ENCODE measurements around the gene BRD3OS. TPM values are rescaled to one million over a fixed set of nuclear protein-coding genes. Genes with fewer than 3 reads are reported as not detected.

BRD3OS gene
- total and polyA plus RNA-seq, 8 donors = 15.5 to 23.1 (median 18.3) TPM

GRCh38 chr9:134040781-134041648 lies 15.7 kb downstream of the BRD3OS start:
- Histone ChIP-seq H3K4me3 (no peak overlapping the region), H3K27ac (no peak overlapping the region), H3K27me3 (no peaks in the 10 kb centered on the region), H3K4me1 (peaks cover 0 to 15% of the 10 kb centered on the region in 2 donors), H3K9me3 (no peaks in the 10 kb centered on the region), H3K36me3 (peaks cover 0 to 94% of the 10 kb centered on the region in 2 donors)
- peak in 1 of 4 donors; percentile 55 for DNase-seq
- no peak for TF ChIP-seq CTCF (IDR thresholded peaks at IDR 0.05)
- peak; percentile 28 for ATAC-seq
- intact Hi-C loops (cut with DNase I) = no loop called here

GRCh38 chr9:134041649-134041962 lies 16.3 kb downstream of the BRD3OS start:
- TF ChIP-seq CTCF (IDR thresholded peaks at IDR 0.05) = no peak
- Histone ChIP-seq H3K4me3 (no peak overlapping the region), H3K27me3 (no peaks in the 10 kb centered on the region), H3K27ac (no peak overlapping the region), H3K9me3 (no peaks in the 10 kb centered on the region), H3K4me1 (peaks cover 0 to 15% of the 10 kb centered on the region in 2 donors), H3K36me3 (peaks cover 0 to 94% of the 10 kb centered on the region in 2 donors)
- DNase-seq (peak in 1 of 4 donors; percentile 67), ATAC-seq (no peak)
- intact Hi-C loops (cut with DNase I) = no loop called here

GRCh38 chr9:134043531-134043988 lies 18.3 kb downstream of the BRD3OS start:
- TF ChIP-seq CTCF (IDR thresholded peaks at IDR 0.05) = no peak
- no peak overlapping the region for H3K4me3 ChIP-seq
- H3K27me3 ChIP-seq = no peaks in the 10 kb centered on the region
- H3K27ac ChIP-seq = no peak overlapping the region
- ATAC-seq = no peak
- intact Hi-C loops (cut with DNase I) = no loop called here
- peaks cover 0 to 15% of the 10 kb centered on the region in 2 donors for H3K4me1 ChIP-seq
- DNase-seq = peak in 1 of 4 donors; percentile 58
- no peaks in the 10 kb centered on the region for H3K9me3 ChIP-seq
- peaks cover 0 to 97% of the 10 kb centered on the region in 2 donors for H3K36me3 ChIP-seq

- Histone ChIP-seq H3K4me1 (peaks cover 0 to 15% of the 10 kb centered on the region in 2 donors), H3K9me3 (no peaks in the 10 kb centered on the region), H3K4me3 (no peak overlapping the region), H3K36me3 (peaks cover 0 to 97% of the 10 kb centered on the region in 2 donors), H3K27ac (no peak overlapping the region), H3K27me3 (no peaks in the 10 kb centered on the region)
- DNase-seq (peak in 1 of 4 donors; percentile 47), ATAC-seq (no peak)
- intact Hi-C loops (cut with DNase I) = no loop called here
- TF ChIP-seq CTCF (IDR thresholded peaks at IDR 0.05) = no peak
Measured at GRCh38 chr9:134044944-134045343, 19.7 kb downstream of the BRD3OS start.

GRCh38 chr9:134045841-134046544 lies 20.7 kb downstream of the BRD3OS start:
- H3K27me3 ChIP-seq = no peaks in the 10 kb centered on the region
- no peaks in the 10 kb centered on the region for H3K9me3 ChIP-seq
- H3K36me3 ChIP-seq = peaks cover 0 to 97% of the 10 kb centered on the region in 2 donors
- H3K4me3 ChIP-seq = no peak overlapping the region
- peaks cover 0 to 10% of the 10 kb centered on the region in 2 donors for H3K4me1 ChIP-seq
- intact Hi-C loops (cut with DNase I) = no loop called here
- TF ChIP-seq CTCF (IDR thresholded peaks at IDR 0.05) = no peak
- peak in 1 of 4 donors; percentile 70 for DNase-seq
- no peak for ATAC-seq
- no peak overlapping the region for H3K27ac ChIP-seq
